M059J (cell line): ENCODE data around the gene WDR38. TPM values are rescaled to one million over a fixed set of nuclear protein-coding genes. Genes with fewer than 3 reads are reported as not detected.
A peak's percentile ranks its signal among the peaks of the same experiment; 100 is the strongest.
"Not testable (repeated sequence)": the region's sequence is repeated elsewhere in the genome, so short reads cannot be mapped to it uniquely, and the experiment has no call there.

ENCODE experiments used
- DNase-seq: peaks from one replicate; pipeline ENCODE4 v3.0.0-alpha.2; 2012; ENCODE audit warnings: low read depth
- total RNA-seq: library from RNA; depleted of rRNA; stranded (reverse); fragments of >200 nt; shearing (Covaris generic); gene quantifications from 2 replicates; pipeline ENCODE4 v1.2.3, GENCODE V29; 2014

The WDR38 gene
- total RNA-seq, 1 experiment from 2014 or later: not detected

DNA sequence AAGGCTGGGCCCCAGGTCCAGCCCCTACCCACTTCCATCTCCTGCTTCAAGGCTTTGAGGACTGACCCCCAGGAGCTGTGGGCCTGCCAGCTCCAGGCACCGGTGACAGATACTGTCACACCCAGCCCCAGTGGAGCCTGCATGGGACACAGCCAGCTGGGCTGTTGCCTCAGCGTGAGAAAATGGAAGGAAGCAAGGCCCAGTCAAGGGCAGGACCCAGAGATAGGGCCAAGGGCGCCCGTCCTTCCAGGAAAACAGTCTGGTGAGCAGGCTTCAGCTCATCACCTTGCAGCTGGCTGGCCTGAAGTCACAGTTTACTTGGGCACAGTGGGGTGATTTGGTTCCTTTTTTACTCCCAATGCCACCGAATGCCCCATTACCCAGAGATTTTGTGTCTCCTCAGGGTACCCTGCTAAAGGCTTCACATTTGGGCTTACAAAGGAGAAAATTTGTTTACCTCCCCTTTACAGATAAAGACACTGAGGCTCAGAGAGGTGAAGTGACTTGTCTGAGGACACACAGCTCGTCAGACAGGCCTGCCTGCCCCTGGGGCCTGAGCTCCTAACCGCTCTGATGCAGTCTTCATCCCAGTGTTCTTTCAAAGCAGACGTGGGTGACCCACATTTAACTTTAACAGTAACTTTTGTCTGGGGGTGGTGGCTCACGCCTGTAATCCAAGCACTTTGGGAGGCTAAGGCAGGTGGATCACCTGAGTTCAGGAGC, 21.5 kb upstream of the WDR38 start:
- no peak for DNase-seq

DNA sequence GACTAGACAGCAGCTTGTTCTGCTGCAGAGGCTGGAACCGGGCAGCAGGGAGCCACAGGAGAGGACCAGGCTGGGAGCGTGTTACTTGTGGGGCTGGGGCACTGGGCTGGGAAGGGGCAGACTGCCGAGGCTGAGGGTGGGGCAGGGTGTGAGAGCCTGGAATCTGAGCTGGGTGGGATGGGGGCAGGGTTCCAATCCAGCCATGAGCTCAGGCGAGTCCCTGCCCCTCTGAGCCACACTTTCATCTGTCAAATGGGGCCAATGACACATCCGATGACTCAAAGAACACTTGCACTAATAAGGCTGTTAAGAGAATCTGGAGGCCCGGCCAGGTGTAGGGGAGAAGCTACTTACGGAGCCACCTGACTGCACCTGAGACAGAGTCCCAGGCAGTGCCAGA, 18.7 kb upstream of the WDR38 start:
- DNase-seq: peak; percentile 83

DNA sequence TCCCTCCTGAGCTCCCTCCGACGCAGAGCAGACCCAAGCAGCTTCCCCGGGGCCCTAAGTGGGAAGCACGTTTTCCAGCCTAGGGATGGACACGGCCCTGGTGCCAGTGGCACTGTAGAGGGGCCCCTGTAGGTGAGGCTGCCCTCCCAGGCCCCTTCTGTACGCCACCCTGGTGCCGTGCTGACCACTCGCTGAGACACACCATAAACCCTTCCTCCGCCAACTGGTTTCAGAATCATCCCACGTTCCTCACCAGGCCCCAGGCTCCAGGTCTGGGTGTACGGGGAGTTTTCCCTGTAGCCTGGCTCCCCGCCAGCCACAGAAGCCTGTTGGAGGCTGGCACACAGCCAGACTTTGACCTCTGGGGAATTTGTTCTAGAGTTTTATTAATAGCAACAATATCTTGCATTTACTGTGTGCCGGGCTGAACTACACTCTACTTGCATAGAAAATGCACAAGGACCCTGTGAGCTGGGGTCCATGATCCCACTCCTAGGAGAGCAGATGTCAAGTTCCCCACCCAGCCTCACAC, 18.2 kb upstream of the WDR38 start:
- peak; percentile 92 for DNase-seq

GRCh38 chr9:124838132-124838531, 15.1 kb upstream of the WDR38 start:
- DNase-seq: not testable (repeated sequence)

DNA sequence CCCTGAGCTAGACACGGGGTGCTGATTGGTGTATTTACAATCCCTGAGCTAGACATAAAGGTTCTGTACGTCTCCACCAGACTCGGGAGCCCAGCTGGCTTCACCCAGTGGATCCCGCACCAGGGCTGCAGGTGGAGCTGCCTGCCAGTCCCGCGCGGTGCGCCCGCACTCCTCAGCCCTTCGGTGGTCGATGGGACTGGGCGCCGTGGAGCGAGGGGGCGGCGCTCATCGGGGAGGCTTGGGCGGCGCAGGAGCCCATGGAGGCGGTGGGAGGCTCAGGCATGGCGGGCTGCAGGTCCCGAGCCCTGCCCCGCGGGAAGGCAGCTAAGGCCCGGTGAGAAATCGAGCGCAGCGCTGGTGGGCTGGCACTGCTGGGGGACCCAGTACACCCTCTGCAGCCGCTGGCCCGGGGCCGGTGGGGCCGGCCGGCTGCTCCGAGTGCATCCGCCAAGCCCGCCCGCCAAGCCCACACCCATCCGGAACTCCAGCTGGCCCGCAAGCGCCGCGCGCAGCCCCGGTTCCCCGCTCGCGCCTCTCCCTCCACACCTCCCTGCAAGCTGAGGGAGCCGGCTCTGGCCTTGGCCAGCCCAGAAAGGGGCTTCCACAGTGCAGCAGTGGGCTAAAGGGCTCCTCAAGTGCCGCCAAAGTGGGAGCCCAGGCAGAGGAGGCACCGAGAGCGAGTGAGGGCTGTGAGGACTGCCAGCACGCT, 14.5 kb upstream of the WDR38 start:
- DNase-seq: not testable (repeated sequence)

DNA sequence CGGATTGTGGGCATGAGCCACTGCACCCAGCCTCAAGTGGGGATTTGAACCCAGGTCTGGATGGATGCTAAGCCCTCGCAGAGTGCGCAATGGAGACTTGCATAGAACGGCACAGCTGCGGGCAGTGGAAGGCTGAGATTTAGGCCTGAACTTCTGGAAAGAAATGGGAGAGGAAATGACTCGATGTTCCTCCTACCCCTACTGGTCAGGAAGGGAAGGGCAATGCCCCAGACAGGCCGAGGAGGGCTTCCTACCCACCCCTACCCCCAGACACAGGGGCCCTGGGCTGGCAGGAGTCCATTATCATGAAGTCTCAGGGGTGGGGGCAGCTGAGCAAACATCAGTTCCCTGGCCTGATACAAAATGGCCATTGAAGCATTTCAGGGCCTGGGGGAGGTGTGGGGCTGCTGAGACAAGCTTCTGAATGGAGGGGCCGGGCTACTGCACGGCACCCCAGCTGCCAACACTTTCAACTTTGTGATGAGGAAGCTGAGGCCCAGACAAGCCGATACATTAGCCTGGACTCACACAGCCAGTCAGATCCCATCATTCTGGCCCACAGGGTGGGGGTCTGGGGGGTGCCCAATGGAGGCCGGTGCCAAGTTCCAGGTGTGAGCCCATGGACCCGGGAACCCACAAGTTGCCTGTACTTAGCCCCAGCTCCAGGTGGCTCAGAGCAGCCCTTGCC, 13.5 kb upstream of the WDR38 start:
- peak; percentile 34 for DNase-seq

DNA sequence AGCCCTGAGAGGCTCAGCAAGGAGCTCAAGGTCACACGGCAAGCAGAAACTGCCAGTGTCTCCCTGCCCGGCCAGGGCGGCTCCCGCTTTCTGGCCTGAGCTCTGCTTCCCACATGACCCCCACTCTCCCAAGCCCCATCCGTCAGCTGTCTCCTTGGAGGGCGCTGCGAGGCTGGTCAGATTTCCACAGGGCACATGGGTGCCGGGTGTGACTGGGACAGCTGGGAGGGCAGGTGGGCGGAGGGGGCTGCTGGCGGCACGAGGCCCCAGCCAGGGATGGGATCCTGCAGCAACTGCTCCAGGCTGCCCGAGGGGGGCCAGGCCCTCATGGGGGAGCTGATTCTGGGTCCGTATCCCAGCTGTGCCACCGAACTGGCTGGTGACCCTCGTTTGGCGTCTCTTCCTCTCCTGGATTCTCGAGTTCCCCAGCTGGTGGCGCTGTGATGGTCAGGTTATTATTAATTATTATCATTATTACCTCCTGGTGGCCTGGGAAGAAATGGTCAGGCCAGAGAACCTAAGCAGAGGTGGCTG, 12.9 kb upstream of the WDR38 start:
- DNase-seq: no peak

DNA sequence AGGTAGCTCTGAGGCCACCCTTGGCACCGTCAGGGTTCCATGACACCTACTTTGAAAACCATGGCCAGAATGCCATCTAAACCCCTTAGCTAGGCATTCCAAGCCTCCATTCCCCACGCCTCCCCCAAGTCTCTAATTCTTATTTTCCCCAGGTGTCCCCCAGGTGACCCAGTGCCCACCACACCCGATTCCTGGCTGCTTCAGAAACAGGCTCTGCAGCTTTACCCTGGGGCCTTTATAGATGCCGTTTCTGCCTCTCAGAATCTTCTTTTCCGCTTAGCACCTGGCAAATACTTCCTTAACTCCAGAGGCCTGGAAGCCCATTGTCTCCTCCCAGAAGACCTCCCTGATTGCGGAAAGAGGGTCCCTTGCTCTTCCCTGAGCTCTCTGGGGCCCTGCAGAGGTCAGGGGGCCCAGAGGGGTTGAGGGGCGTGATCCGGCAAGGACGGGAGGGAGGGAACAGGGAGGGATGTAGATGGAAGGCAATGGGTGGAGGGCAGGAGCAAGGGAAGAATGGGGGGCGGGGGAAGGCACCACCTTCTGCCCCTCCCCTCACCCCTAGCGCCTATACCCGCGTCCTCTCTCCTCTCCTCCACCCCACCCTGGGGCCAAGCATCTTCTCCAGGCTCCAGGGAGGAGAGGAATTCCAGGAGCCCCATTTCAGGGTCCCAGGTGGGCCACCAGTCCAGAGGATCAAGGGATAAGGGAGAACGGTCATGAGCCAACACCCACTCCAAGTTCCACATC, 12.0 kb upstream of the WDR38 start:
- no peak for DNase-seq

GRCh38 chr9:124843456-124844034, 9.7 kb upstream of the WDR38 start:
- no peak for DNase-seq

- no peak for DNase-seq
Observed at GRCh38 chr9:124844291-124844690, 9.0 kb upstream of the WDR38 start.

- DNase-seq: not testable (repeated sequence)
Observed at GRCh38 chr9:124846467-124846866, 6.8 kb upstream of the WDR38 start.

- DNase-seq: no peak
Observed at GRCh38 chr9:124846969-124847368, 6.3 kb upstream of the WDR38 start.

- DNase-seq: peak; percentile 70
Observed at GRCh38 chr9:124849801-124850200, 3.5 kb upstream of the WDR38 start.

DNA sequence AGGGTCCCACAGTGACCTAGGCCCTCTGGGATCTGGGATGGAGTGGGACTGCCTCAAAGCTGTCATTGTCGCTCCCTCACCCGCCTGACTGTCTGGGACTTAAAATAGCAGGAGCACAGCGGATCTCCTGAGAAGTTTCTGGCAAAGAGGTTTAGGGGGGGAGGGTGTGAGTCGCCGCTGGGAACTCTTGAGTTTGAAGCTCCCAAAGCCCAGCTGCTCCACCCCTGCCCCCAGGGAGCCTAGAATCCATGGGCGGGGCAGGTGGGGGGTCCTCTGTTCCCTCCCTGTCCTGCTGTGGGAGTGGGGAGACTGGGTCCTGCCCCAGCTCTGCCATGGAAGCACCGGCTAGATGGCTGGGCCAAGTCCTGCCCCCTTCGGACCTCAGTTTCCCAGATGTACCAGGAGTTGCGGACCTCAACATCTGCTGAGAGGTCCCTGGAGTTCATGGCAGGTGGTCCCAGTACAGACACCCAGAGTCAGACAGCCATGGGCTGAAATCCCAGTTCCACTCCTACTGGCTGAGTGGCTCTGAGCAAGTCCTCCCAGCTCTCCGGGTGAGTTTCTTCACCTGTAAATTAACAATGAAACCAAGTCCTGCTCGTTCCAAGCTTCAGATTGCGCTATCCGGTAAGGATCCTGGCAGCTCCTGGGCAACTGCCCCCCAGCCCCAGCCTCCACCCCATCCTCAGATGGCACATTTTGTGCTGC, 985 bp upstream of the WDR38 start:
- no peak for DNase-seq

GRCh38 chr9:124853605-124854143, 414 bp downstream of the WDR38 start:
- peak; percentile 20 for DNase-seq

GRCh38 chr9:124854161-124854560, 901 bp downstream of the WDR38 start:
- DNase-seq: no peak

DNA sequence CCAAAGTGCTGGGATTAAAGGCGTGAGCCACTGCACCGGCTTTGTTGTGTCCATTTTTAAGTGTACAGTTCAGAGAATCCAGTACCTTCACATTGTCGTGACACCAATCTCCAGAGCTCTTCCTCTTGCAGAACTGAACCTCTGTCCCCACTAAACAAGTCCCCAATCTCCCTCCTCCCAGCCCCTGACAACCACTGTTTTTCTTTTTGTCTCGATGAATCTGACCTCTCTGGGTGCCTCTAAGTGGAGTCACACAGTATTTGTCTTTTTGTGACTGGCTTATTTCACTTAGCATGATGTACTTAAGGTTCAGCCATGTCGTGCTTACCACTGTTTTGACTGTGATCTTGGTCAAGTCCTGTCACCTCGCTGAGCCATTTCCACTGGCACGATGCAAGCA, 1.6 kb downstream of the WDR38 start:
- DNase-seq: no peak

- no peak for DNase-seq
Observed at GRCh38 chr9:124855566-124855943, 2.3 kb downstream of the WDR38 start.

GRCh38 chr9:124855944-124856765, 2.9 kb downstream of the WDR38 start:
- peak; percentile 65 for DNase-seq
